Forelimb muscle (tissue), 1 donor: ENCODE measurements around the gene HECTD4. TPM values are rescaled to one million over a fixed set of nuclear protein-coding genes. Genes with fewer than 3 reads are reported as not detected.
"Not testable (repeated sequence)": the region's sequence is repeated elsewhere in the genome, so short reads cannot be mapped to it uniquely, and the experiment has no call there.

Experiments
- DNase-seq: peaks from one replicate; pipeline ENCODE4 v3.0.0-alpha.2; 2013; ENCODE audit warnings: low read depth
- polyA plus RNA-seq: library from polyadenylated mRNA; unstranded; fragments of 120-200 nt; gene quantifications from one replicate; pipeline ENCODE4 v1.2.1, GENCODE V29; 2013; ENCODE audit not compliant: insufficient read length

Gene HECTD4
- polyA plus RNA-seq, 1 donor, result 49.7 TPM

DNA sequence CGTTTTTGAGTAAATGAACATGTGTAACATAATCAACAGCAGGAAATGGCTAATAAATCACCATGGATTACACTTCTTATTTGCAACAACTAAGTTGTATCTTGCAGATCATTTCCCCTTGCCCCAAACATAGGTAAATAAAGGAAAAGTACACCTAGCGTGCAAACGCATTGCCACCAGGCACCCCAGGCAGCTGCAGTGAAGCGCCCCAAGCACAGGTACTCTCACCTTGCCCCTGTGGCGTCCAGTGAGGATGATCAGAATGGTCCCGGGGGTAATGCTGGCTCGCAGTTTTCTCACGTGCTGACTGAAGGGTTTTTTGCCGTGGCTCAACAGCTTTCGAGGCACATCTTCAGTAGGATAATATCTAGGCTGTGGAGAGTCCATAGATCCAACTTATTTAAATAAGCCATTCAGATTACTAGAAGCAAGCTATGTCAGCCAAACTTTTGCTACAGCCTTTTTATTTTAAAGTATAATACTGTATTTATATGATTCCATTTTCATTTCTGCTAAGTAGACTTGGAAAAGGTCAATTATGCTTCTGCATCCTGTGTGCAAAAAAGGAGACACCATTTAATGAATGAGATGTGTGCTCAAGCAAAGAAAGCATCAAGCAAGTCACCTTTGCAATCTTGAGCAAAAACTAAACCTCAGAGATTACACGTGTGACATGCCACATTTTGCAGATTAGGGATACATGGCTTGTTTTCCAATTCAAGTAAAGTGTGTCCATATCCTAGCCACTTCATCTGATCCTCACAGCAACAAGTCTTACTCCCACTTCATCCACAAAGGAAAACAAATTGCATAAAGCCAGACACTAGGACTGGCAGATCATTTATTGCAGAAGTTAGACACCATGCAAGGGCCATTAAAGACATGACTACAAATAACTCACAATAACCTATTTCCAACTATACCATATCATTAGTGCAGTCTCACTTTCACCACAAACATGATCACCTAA is 24.6 kb upstream of the HECTD4 start:
- no peak for DNase-seq

DNA sequence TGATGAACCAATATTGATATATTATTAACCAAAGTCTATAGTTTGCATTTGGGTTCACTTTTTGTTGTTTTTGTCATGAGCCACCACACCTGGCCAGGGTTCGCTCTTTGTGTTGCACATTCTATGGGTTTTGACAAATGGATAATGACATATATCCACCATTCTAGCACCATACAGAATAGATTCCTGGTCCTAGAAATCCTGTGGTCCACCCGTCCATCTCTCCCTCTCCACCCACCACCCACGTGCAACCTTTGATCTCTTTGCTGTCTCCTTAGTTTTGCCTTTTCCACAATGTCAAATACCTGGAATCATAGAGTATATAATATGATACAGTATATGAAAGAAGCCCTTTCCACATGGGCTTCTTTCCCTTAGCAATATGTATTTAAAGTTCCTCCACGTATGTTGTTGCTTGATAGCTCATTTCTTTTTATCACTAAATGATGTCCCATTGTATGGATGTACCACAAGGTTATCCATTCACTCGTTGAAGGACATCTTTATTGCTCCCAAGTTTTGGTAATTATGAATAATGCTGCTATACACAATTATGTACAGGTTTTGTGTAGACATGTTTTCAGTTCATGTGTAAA is 19.8 kb upstream of the HECTD4 start:
- DNase-seq, result no peak

DNA sequence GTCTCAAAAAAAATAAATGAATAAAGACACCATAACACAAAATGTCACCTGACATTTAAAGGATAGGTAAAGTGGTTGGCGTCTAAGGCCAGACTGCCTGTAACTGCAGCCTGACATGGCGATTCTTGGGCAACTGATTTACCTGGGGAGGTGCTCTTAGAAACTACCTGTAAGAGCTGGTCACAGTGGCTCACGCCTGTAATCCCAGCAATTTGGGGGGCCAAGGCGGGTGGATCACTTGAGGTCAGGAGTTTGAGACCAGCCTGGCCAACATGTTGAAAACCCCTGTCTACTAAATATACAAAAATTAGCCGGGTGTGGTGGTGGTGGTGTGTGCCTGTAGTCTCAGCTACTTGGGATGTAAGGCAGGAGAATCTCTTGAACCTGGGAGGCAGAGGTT is 18.8 kb upstream of the HECTD4 start:
- DNase-seq, result no peak

DNA sequence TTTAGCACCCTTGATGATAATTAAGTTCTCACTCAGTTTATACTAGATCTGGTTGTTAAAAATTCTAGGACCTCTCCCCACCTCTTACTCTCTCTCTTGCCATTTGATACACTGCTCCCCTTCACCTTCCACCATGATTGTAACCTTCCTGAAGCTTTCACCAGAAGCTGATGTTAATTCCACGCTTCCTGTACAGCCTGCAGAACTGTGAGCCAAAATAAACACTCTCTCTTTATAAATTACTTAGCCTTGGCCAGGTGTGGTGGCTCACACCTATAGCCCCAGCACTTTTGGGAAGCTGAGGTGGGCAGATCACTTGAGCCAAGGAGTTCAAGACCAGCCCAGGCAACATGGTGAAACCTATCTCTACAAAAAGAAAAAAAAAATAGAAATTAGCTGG is 11.1 kb upstream of the HECTD4 start:
- DNase-seq, result no peak

DNA sequence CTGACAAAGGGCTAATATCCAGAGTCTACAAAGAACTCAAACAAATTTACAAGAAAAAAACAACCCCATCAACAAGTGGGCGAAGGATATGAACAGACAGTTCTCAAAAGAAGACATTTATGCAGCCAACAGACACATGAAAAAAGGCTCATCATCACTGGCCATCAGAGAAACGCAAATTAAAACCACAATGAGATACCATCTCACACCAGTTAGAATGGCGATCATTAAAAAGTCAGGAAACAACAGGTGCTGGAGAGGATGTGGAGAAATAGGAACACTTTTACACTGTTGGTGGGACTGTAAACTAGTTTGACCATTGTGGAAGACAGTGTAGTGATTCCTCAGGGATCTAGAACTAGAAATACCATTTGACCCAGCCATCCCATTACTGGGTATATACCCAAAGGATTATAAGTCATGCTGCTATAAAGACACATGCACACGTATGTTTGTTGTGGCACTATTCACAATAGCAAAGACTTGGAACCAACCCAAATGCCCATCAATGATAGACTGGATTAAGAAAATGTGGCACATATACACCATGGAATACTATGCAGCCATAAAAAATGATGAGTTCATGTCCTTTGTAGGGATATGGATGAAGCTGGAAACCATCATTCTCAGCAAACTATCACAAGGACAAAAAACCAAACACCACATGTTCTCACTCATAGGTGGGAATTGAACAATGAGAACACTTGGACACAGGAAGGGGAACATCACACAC is 7.9 kb upstream of the HECTD4 start:
- not testable (repeated sequence) for DNase-seq

DNA sequence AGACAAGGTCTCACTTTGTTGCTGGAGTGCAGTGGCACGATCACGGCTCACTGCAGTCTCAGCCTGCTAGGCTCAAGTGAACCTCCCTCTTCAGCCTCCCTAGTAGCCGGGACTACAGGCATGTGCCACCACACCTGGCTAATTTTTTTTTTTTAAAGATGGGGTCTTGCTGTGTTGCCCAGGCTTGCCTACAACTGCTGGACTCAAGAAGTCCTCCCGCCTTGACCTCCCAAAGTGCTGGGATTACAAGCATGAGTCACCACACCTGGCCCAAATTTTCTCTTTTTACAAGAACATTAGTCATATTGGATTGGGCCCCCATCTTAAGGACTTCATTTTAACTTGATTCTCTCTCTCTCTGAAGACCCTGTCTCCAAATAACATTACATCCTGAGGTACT is 7.0 kb upstream of the HECTD4 start:
- no peak for DNase-seq

DNA sequence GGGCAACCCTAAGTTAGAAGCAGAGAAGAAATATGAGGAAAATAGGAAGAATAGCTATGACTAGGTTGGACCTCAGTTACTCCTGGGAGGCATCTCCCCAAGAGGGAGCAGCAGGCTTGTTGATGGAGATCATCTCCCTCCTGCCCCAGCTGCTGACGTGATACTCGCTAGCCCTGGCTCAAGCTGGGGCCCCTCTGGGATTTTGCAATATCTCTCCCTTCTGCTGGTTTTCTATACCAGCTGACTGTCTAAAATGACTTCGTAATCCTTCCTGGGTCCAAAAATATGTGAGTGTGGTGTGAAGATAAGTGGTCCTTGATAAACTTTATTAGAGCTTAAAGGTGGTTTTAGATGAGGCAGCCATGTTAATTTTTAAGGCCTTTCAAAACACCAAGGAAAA is 4.5 kb upstream of the HECTD4 start:
- DNase-seq, result no peak

DNA sequence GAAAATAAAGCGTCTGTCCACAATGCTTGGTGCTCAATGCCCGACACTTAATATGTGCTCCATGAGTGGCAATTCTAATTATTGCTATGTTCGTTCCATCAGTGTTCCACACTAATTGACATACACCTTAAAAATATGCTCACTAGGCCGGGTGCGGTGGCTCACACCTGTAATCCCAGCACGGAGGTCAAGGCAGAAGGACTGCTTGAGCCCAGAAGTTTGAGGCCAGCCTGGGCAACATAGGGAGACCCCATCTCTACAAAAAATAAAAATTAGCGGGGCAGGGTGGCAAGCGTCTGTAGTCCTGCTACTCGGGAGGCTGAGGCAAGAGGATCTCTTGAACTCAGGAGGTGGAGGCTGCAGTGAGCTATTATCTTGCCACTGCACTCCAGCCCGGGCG is 635 bp upstream of the HECTD4 start:
- no peak for DNase-seq

DNA sequence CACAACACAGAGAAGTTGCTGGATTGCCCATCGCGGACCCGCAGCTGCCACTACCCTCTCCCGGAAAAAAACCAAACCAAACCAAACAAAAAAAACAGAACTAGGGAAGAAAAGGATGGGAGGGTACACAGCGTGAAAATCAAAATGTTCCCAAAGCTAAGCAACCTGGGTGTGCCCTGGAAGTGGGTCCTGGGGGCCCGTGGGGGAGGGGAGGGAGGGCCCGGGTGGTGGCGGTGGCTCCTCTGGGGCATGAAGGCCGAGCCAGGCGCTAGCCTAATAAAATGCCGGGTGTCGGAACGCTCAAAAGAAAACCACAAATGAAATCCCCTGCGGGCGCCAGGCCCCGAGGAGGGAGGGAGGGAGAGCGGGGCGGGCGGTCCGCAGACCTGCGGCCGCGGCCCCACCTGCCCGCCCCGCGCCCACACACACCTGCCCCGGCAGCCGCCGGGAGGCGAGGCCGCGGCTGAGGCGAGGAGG is 787 bp downstream of the HECTD4 start:
- no peak for DNase-seq

DNA sequence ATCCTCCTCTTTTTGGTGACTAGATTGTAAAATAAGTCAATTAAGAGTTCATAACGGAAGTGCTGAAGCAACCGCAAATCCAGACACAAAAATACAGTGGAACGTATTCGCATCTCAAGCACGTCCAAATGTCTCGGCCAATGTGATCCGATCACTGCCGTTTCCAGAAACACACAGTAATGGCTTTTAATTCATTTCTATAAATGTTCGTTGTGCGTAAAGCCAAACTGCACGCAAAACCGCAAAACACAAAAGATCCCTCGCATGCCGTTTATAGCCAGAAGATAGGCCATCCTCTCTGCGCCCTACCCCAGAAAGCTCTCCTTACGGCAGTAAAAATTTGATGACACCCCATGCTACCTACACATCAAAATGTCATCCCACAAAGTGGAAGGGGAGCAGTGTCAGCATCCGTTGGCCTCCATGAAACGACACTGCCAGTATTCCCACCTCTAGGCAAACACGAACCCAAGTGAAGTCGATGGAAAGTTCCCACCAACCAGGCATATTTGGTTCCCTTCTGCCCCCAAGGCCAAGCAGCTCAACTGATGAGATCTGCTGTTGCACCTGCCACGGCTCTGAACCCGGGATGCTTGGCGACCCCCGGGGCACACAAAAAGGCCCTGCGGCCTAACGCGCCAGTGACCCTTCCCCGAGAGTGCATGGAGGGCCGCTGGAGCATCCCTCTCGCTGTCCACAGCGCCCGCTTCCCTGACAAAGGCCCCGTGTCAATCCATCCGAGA is 1.4 kb downstream of the HECTD4 start:
- no peak for DNase-seq

DNA sequence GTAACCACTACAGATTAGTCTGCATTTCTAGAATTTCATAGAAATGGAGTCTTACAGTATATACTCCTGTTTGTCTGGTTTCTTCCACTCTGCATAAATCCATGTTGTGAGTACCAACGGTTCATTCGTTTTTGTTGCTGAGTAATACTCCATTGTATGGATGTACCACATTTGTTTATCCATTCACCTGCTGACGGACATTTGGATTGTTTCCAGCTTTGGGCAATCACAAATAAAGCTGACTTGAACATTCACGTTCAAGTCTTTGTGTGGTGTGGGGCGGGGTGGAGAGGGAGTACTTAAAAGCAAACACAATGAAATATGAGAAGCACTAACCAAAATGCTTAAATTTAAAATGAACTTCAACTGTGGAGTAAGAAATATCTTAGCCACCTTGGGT is 7.1 kb downstream of the HECTD4 start:
- DNase-seq, result no peak

DNA sequence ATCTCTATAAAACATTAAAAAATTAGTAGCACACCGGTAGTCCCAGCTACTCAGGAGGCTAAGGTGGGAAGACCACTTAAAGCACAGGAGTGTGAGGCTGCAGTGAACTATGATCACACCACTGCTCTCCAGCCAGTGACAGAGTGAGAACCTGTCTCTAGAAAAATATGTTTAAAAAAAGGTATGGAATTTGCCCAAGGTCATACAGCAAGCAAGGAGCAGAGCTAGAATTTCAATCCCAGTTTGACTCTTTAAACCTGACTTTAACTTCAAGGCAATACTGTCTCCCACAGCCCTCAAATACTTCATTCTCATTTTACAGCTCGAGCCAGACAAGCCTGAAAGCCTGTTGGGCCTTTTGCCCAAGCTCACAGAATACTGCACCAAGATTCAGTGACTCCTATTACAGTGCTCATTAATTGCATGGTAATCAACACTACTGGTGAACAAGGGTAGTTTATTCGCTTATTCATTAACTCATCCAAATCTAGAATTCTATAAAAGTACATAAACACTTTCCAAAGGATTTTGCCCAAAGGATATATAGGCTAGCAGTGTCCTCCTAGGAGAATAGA is 8.0 kb downstream of the HECTD4 start:
- no peak for DNase-seq

DNA sequence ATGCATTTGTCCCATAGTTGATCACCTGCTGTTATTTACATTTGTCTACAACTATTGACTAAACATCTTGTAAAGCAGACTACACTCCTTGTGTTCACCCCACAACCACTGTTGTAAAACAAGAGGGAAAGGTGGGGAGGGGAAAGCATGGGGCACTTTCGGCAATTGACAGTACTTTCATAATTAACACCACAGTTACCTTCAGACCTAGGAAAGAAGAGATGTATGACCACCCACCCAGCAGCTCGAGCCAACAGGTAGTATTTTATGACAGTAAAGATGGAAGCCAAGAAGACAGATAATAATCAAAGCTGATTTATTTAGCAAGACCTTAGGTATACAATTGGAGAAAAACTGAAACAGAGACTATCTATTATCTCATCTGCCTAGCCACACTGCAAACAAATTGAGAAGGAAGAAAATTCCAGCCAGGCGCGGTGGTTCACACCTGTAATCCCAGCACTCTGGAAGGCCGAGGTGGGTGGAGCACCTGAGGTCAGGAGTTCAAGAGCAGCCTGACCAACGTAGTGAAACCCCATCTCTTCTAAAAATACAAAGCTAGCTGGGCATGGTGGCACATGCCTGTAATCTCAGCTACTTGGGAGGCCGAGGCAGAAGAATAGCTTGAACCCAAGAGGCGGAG is 11.2 kb downstream of the HECTD4 start:
- DNase-seq, result no peak

DNA sequence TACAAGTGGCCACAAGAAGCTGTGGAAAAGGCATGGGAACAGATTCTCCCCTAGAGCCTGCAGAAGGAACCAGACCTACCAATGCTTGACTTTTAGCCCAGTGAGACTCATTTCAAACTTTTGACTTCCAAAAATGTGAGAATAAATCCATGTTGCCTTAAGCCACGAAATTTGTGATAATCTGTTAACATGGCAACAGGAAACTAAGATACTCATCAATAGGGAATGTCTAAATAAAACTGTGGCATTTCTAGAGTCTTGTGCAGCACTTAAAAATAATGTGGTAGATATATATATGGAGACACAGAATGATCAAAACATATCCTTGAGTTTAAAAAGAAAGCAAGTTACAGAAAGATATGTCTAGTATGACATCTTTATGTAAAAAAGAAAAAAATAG is 12.0 kb downstream of the HECTD4 start:
- no peak for DNase-seq

DNA sequence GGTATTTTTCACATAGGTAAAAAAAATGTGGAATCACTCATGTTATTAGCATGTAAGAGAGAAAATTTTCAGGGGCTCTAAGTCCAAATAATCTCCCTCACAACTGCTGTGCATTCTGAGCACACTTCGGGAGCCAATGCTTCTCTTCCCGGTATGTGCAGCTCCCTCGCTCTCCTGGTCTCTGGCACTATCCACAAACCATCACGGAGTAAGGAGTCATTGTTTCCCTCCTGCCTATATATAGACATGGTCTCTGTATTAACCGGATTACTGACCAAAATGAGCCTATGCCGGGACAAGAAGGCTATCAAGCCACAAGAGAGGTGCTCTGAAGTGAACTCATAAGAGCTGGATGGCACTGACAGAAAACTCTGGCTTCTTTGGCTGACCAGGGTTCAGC is 13.4 kb downstream of the HECTD4 start:
- no peak for DNase-seq

DNA sequence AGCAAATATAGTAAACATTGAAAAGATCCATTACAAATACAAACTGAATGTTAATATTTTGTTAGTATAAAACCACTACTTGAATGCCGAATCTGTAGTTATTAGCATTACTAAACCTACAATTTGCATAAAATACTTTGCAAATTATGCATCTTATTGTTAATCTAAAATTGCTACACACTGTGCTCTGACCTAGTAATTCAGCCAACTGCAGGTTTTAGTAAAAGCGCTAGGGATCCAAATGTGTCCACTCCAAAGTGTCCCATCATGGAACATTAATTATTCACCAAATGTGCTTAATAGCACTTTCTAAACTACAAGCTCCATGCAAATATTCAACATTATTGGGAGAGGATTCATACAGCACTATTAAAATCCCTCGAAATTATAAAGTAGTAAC is 14.3 kb downstream of the HECTD4 start:
- no peak for DNase-seq

DNA sequence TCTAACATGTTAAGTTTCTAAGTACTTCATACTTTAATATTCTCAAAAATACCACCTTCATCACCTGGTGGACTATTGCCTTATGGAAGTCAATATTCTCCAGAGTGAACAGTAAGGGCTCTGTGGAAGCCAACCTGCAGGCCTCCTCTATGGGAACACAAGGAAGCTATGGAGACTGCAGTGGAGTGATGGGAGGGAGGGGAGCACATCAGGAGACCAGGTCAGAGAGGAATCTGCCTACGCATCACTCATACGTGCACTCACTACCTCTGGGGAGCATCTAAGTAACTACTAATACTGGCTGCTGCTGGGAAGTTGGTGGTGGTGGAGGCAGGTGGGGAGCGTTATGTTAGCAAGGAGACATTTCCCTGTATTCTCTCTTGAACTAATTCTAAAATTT is 19.9 kb downstream of the HECTD4 start:
- no peak for DNase-seq

DNA sequence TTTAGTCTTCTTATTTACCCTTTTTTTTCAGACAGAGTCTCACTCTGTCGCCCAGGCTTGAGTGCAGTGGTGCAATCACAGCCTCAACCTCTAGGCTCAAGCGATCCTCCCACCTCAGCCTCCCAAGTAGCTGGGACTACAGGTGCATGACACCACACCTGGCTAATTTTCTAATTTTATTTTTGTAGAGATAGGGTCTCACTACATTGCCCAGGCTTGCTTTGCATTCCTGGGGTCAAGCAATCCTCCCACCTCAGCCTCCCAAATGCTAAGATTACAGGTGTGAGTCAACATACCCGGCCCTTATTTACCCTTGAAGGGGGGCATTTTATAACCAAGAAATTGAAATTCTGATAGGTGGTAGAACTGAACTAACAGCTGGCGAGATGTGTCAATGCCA is 21.0 kb downstream of the HECTD4 start:
- DNase-seq, result no peak

DNA sequence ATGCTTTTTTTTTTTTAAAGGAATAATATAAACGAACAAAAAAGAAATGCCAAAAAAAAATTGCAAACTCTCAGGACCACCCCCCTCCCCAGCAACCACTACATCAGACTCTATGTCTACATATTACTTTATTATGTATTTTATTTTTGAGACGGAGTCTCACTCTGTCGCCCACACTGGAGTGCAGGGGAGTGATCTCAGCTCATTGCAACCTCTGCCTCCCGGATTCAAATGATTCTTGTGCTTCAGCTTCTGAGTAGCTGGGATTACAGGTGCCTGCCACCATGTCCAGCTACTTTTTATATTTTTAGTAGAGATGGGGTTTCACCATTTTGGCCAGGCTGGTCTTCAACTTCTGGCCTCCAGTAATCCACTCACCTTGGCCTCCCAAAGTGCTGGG is 22.9 kb downstream of the HECTD4 start:
- DNase-seq, result no peak

DNA sequence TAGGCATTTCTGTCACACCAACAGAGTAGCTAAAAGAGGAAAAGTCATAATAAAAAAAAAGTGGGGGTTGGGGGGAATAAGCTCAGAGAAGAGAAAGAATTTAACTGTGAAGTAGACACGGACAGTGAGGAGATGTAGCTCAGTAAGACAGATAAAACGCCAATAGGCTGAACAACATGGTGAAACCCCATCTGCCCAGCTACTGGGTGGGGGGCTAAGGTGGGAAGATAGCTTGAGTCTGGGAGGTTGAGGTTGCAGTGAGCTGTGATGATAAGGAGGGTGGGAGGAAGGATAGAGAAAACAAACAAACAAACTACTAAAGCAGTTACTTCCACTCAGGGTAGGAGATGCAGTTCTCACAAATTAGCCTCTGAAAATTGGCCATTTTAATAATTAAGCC is 25.0 kb downstream of the HECTD4 start:
- DNase-seq, result no peak

DNA sequence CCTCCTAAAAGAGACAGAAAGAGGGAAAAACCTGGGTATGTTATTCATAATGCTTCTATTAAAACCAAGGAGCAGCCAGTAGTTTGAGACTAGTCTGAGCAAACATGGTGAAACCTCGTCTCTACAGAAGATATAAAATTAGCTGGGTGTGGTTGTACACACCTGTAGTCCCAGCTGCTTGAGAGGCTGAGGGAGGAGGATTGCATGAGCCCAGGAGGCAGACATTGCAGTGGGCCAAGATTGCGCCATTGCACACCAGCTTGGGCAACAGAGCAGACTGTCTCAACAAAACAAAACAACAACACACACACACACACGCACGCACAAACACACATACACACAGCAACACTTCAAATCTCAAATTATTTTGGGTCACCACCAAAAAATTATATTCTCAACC is 27.8 kb downstream of the HECTD4 start:
- no peak for DNase-seq
